ENCODE measurements around the gene ERF.

ERF gene

DNA sequence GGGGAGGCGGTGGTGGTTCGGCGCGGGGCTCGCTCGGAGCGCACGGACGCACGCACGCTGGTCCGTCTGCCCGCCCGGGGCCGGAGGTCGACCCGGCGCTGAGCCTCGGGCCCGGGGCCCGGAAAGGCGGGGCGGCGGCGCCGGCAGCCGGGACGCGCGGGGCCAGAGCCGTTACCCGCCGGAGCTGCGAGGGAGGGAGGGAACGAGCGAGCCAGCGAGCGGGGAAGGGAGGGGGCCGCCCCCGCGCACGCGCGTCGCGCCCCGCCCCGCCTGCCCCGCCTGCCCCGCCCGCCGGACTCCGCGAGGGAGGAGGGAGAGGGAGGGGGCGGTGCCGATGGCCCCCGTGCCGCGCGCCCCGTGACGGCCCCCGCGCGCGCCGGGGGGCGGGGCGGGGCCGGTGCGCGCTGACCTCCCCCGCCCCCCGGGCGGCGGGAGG is 29.2 kb upstream of the ERF start:
- peak; percentile 77 for DNase-seq (ENCODE audit: low read depth)
- TF ChIP-seq, protein P1, sequence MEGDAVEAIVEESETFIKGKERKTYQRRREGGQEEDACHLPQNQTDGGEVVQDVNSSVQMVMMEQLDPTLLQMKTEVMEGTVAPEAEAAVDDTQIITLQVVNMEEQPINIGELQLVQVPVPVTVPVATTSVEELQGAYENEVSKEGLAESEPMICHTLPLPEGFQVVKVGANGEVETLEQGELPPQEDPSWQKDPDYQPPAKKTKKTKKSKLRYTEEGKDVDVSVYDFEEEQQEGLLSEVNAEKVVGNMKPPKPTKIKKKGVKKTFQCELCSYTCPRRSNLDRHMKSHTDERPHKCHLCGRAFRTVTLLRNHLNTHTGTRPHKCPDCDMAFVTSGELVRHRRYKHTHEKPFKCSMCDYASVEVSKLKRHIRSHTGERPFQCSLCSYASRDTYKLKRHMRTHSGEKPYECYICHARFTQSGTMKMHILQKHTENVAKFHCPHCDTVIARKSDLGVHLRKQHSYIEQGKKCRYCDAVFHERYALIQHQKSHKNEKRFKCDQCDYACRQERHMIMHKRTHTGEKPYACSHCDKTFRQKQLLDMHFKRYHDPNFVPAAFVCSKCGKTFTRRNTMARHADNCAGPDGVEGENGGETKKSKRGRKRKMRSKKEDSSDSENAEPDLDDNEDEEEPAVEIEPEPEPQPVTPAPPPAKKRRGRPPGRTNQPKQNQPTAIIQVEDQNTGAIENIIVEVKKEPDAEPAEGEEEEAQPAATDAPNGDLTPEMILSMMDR (IDR thresholded peaks at IDR 0.05; ENCODE audit: insufficient read depth, low read depth, low read length, missing control alignments) = no peak
- H3K4me3 ChIP-seq (ENCODE audit: low read length) = no peak overlapping the region

DNA sequence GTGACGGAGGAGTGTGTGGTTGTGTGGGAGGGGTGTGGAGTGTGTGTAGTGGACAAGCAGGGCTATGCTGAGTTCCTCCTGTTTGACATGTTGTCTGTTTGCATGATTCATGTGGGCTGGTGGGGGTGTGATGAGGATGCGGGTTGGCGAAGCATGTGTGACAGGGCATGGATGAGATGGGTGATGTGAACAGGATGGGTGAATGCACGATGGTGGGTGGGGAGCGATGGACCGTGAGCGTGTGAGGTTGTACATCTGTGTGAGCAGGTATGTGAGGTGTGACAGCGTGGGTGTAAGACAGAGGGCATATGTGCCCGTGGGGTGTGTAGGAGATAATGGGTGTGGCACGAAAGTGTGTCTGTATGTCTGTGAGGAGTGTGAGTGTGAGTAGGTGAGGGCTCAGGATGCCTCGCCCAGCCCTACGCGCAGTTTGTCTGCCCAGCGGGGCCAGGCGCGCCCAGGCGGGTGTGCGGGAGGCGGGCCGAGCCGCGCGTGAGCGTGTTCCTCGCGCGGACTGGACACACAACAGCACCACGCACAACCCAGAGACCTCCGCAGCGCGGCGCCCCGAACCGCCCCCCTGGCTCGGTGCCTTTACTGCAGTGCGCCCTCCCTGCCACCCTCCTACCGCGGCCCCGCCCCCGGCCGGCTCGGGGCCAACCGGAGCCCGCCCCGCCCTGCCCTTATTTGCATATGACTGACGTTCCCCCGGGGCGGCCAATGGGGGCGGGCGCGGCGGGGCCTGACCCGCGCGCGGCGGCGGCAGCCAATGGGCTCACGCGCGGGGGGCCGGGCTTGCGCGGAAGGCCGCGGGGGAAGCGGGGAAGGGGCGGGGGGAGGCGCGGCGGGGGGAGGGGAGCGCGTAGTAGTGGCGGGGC is 28.5 kb upstream of the ERF start:
- H3K4me3 ChIP-seq (ENCODE audit: low read length) = peak overlapping the region; percentile 30
- DNase-seq (ENCODE audit: low read depth) = peak; percentile 96
- TF ChIP-seq, protein P1 (IDR thresholded peaks at IDR 0.05; ENCODE audit: insufficient read depth, low read depth, low read length, missing control alignments) = no peak

DNA sequence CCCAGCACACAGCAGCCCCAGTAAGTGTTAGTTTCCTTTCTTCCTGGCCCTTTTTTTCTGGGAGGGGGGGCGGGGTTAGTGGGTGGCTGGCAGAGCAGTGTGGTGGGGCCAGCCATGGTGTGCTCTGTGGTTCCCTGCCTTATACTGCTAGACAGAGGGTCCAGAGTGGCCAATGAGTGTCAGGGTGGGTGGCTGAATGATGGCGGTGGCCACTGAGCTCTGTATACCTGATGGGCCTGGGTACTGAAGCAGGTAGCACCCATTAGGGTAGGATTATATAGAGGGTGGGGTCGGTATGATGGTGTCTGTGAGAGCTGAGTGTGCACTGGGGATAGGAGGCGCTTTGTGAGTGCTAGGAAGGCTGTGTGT is 27.9 kb upstream of the ERF start:
- TF ChIP-seq, protein P1 (IDR thresholded peaks at IDR 0.05; ENCODE audit: insufficient read depth, low read depth, low read length, missing control alignments) = no peak
- DNase-seq (ENCODE audit: low read depth) = no peak
- peak overlapping the region; percentile 30 for H3K4me3 ChIP-seq (ENCODE audit: low read length)

DNA sequence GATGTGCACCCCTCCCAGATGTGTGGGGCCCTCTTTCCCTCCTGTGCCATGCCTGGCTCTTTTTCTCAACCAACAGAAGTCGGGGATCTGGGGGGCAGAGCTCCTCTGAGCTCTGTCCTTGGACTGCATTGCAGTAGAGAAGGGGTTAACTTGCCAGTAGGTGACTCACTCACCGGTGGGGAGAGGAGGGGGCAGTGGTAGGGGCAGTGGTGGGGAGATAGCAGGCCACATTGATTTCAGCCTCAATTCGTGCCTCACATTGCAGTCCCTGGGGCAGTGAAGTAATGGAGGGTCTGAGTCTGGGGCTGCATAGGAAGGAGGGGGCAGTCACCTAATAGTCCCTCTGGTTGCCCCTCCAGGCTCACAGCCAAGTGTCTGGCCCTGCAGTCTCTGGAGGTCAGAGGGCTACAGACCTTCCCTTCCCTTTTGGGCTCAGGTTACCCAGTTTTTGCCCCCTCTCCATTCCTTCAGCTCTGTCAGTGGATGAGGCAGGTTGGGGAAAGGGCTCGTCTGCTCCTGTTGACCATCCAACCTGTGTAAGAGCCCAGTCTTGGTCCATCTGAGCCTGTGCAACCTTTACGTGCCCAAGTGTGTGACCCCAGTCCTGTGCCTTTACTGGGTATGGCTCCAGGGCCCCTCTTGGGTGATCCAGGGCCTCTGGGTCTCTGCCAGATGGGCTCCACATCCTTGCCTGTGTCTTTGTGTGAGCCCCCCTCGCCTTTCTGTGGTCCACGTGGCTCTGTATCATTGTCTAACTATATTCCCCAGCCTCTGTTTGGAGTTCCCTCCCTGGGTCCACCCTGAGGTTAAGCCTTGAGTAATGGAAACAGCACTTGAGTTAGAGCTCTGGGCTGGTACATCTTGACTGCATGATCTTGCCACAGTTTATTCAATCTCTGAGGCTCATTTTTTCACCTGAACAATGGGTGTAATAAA is 27.2 kb upstream of the ERF start:
- TF ChIP-seq, protein P1 (IDR thresholded peaks at IDR 0.05; ENCODE audit: insufficient read depth, low read depth, low read length, missing control alignments) = no peak
- peak overlapping the region; percentile 76 for H3K4me3 ChIP-seq (ENCODE audit: low read length)
- DNase-seq (ENCODE audit: low read depth) = no peak

DNA sequence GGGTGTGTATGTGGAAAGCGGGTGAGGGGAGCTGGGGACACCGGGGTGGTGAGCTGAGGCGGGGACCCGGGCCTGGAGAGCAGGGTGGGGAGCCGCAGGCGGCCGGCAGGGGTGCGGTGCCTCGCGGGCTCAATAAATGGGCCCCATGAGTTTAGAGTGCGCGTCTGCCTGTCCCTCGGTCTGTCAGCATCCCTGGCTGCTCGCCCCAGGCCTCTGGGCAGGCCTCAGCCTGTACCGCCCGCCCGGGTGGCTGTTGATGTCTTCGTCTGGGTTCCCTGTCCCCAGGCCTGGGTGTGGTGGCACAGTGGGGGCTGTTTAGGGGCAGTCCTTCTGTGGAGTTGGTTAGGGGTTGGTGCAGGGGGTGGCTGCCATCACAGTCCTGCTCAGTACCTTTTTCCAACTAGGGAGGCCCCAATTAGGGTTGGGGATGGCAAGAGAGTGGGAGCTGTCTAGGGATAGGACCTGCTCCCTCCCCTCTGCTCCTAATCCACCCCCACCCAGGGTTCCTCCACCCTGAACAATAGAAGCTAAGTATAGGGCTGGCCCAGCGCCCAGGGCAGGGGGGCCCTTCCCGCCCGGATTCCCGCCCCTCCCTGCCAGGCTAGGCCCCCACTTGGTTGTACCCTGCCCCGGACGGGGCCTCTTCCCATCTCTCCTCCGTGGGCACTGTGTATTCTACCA is 26.4 kb upstream of the ERF start:
- DNase-seq (ENCODE audit: low read depth) = peak; percentile 79
- TF ChIP-seq, protein P1 (IDR thresholded peaks at IDR 0.05; ENCODE audit: insufficient read depth, low read depth, low read length, missing control alignments) = no peak
- H3K4me3 ChIP-seq (ENCODE audit: low read length) = peak overlapping the region; percentile 76

DNA sequence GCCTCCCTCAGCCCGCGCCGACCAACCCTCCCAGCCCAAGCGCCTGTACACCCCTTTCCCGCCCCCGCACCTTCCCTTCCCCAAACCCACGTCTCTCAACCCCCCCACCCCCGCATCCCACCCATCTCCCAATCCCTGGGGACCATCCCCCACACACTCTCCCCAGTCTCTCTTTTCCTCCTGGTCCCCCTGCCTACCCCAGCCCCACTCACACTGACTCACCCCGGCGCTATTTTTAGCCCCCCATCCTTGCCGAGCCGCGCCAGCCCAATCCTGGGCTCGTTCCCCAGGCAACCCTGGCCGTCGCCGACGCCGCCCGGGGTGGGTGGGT is 25.9 kb upstream of the ERF start:
- TF ChIP-seq, protein P1 (IDR thresholded peaks at IDR 0.05; ENCODE audit: insufficient read depth, low read depth, low read length, missing control alignments) = no peak
- H3K4me3 ChIP-seq (ENCODE audit: low read length) = peak overlapping the region; percentile 76
- no peak for DNase-seq (ENCODE audit: low read depth)

Measured in epithelial cell of esophagus (primary cell).